ENCODE results near the gene ALAD.
A peak's percentile ranks its signal among the peaks of the same experiment; 100 is the strongest.
"Not testable (repeated sequence)": the region's sequence is repeated elsewhere in the genome, so short reads cannot be mapped to it uniquely, and the experiment has no call there.

The ALAD gene

GRCh38 chr9:113373676-113374392, 27.2 kb downstream of the ALAD start:
- no peak for DNase-seq (ENCODE audit: low spot score)

DNA sequence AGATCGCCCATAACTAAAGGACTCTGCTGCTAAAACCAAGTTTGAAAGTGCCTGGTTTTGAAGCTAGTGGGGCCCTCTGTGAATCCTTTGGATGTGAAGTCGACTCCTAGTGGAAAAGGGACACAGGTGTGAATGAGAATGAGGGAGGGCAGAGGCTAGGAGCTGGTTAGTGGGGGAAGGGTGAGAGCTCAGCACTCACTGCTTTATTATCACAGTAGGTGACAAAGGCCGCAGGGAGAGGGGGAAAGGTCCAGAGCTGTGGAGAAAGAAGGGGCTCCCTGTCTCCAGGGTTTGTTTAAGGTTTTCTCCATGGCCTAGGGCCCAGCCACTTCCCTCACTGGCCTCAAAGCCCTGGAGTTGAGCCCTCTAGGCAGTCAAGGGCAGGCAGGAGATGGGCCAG, 27.8 kb downstream of the ALAD start:
- no peak for DNase-seq (ENCODE audit: low spot score)

DNA sequence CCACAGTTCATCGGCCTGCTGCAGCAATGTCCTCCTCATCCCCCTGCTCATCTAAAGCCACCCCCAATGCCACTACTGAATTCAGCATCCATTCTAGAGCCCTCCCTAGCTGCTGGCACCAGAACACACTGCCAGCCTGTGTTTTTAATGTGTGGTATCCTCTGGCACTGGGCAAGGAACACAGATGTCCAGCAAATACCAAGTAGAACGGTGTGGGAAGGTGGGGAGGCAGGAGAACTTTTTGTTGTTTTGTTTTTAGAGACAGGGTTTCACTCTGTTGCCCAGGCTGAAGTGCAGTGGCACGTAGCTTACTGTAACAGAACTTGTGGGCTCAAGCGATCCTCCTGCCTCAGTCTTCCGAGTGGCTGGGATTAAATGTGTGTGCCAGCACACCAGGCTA, 29.0 kb downstream of the ALAD start:
- DNase-seq (ENCODE audit: low spot score): no peak

GRCh38 chr9:113370806-113371325, 30.2 kb downstream of the ALAD start:
- no peak for DNase-seq (ENCODE audit: low spot score)

- DNase-seq (ENCODE audit: low spot score): no peak
Observed at GRCh38 chr9:113369855-113370140, 31.3 kb downstream of the ALAD start.

DNA sequence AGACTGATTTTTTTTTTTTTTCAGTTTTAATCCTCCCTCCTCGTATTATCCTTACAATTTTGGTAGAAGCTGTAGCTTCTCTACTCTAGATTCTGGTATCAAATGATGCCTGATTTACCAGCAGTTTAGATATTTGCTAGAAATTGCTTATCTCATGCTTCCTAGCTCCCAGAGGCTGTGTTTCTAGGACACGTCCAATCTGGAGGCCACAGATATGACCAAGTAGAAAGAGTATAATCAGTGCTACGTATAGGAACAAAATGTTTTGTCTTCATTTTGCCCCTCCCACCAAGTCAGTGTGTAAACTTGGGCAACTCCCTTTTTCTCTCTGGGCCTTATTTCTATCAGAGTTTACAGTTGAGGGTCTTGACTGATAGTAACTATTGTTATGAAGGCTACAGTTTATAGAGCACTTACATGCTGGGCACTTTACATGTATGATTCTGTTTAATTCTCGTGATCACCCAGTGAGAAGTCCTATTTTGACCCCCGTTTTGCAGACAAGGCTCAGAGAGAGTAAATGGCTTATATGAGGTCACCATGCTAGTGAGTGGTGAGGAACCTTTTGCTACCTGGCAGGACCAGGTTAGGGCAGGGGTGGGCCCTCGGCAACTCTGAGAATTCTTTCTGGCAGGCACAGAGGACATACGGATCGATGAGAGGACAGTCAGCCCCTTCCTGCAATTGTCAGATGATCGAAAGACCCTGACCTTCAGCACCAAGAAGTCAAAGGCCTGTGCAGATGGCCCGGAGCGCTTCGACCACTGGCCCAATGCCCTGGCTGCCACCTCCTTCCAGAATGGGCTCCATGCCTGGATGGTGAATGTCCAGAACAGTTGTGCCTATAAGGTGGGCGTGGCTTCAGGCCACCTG, 31.9 kb downstream of the ALAD start:
- no peak for DNase-seq (ENCODE audit: low spot score)

DNA sequence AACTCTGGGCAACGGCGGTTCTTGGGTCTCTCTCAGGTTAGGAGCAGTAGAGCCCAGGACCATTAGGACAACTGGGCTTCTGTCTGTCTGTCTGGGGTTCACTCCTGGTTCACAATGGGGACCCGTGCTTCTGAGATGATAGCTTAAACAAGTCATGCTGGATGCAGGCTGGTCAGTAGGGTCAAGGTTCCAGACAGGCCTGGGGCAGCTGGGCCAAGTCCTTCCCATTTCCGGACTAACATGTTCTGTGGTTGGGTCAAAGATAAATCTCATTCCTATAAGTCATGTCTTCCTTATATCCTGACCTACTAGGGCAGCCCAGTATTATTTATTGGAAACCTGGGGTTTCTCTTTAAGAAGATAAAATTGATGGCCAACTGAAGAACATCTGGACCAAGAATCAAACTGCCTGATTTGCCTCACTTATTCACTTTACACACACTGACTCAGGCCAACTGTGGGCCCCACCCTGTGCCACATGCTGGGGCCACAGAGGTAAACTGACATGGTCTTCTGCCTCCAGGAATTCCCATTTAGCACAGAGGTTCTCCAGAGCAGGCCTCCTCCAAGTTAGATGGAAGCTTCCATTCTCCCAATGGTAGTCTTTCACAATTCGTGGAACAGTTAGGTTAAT, 32.6 kb downstream of the ALAD start:
- DNase-seq (ENCODE audit: low spot score): no peak

DNA sequence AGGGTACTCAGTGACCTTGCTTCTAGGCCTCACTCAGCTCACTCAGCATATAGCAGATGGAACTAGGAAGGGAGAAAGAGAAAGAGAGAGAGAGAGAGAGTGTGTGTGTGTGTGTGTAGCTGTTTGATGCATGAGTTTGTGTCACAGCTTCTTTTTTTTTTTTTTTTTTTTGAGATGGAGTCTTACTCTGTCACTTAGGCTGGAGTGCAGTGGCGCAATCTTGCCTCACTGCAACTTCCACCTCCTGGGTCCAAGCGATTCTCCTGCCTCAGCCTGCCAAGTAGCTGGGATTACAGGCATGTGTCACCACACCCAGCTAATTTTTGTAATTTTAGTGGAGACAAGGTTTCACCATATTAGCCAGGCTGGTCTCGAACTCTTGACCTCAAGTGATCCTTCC, 35.4 kb downstream of the ALAD start:
- not testable (repeated sequence) for DNase-seq (ENCODE audit: low spot score)

DNA sequence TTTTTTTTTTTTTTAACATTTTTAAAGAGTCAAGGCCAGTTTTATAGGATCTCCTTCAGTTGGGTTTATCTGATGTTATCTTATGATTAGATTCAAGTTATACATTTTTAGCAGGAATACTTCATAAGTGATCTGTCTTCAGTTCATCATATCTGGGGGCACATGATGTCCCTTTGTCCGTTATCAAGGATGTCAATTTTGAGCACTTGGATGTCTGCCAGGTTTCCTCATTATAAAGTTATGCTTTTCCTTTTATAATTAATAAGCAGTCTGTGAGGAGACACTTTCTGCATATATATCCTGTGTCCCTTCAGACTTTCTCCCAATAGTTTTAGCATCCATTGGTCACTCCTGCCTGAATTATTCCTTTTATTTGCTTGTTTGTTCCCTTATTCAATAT, 36.1 kb downstream of the ALAD start:
- no peak for DNase-seq (ENCODE audit: low spot score)

DNA sequence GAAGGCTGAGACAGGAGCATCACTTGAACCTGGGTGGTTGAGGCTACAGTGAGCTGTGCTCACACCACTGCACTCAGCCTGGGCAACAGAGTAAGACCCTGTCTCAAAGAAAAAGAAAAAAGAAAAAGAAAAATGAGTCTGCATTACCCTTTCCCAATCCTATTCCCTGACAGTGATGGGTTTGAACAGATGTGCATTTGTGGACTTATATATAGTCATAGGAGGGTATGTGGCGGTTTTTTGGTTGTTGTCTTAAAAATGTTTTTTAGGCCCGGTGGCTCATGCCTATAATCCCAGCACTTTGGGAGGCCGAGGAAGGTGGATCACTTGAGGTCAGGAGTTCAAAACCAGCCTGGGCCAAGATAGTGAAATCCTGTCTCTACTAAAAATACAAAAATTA, 37.7 kb downstream of the ALAD start:
- DNase-seq (ENCODE audit: low spot score): no peak

GRCh38 chr9:113361304-113362018, 39.6 kb downstream of the ALAD start:
- DNase-seq (ENCODE audit: low spot score): no peak

- no peak for DNase-seq (ENCODE audit: low spot score)
Observed at GRCh38 chr9:113360242-113360842, 40.7 kb downstream of the ALAD start.

- DNase-seq (ENCODE audit: low spot score): no peak
Observed at GRCh38 chr9:113359385-113359784, 41.7 kb downstream of the ALAD start.

- DNase-seq (ENCODE audit: low spot score): no peak
Observed at GRCh38 chr9:113356686-113357292, 44.3 kb downstream of the ALAD start.

GRCh38 chr9:113355040-113355596, 46.0 kb downstream of the ALAD start:
- no peak for DNase-seq (ENCODE audit: low spot score)

- no peak for DNase-seq (ENCODE audit: low spot score)
Observed at GRCh38 chr9:113352411-113352810, 48.7 kb downstream of the ALAD start.

- no peak for DNase-seq (ENCODE audit: low spot score)
Observed at GRCh38 chr9:113352006-113352405, 49.1 kb downstream of the ALAD start.

GRCh38 chr9:113350937-113351336, 50.1 kb downstream of the ALAD start:
- DNase-seq (ENCODE audit: low spot score): peak; percentile 70

GRCh38 chr9:113350107-113350661, 50.9 kb downstream of the ALAD start:
- DNase-seq (ENCODE audit: low spot score): peak; percentile 32

DNA sequence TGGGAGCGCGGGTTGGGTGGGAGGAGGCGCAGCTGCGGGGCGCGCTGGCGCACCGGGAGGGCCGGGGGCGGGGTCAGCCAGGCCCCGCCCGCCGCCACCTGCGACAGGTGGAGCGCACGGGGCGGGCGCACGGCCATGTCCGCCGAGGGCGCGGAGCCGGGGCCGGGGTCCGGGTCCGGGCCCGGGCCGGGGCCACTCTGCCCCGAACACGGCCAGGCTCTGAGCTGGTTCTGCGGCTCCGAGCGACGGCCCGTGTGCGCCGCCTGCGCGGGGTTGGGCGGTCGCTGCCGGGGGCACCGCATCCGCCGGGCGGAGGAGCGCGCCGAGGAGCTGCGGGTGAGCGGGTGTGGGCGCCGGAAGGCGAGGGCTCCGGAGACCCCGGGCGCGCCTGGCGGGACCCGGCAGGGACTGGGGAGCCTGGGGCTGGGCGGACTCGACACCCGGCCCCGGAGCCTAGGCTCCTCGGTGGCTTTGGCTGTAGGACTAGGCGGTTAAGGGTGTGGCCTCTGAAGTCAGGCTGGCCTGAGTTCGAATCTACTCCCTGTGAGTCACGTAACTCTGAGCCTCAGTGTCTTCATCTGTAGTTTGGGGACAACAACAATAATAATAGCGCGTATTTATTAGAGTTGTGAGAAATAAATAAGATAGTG, 51.5 kb downstream of the ALAD start, which contains the start of gene BSPRY:
Gene BSPRY, plus strand, starts transcription at position 97 of the 650 bp plus-strand sequence. Its CDS starts 39 bp downstream, at position 136.
- peak; percentile 46 for DNase-seq (ENCODE audit: low spot score)

Data from activated CD4-positive, alpha-beta T cell treated with anti-CD3 and anti-CD28 coated beads, Interleukin-2, Interleukin-4, amounts not matched to agents 100 ng/mL and 50 ng/mL, durations not matched to agents 16 hours and 8 hours (primary cell).